IPS-NIHi7 (cell line): ENCODE measurements around the gene GNAT1.

Experiments
- DNase-seq: peaks from one replicate; pipeline ENCODE4 v3.0.0; 2012; ENCODE audit warnings: mixed read lengths; ENCODE audit errors: extremely low spot score

Gene GNAT1

GRCh38 chr3:50163572-50164455, 27.6 kb upstream of the GNAT1 start:
- no peak for DNase-seq

GRCh38 chr3:50164481-50164880, 26.9 kb upstream of the GNAT1 start:
- no peak for DNase-seq

GRCh38 chr3:50164984-50165909, 26.2 kb upstream of the GNAT1 start:
- no peak for DNase-seq

GRCh38 chr3:50165910-50166538, 25.4 kb upstream of the GNAT1 start:
- DNase-seq: no peak

GRCh38 chr3:50166620-50167019, 24.8 kb upstream of the GNAT1 start:
- no peak for DNase-seq

GRCh38 chr3:50167069-50167840, 24.2 kb upstream of the GNAT1 start:
- DNase-seq: no peak

- DNase-seq: no peak
Observed at GRCh38 chr3:50167841-50168209, 23.6 kb upstream of the GNAT1 start.

GRCh38 chr3:50168388-50168787, 23.0 kb upstream of the GNAT1 start:
- no peak for DNase-seq

GRCh38 chr3:50168791-50169190, 22.6 kb upstream of the GNAT1 start:
- no peak for DNase-seq

GRCh38 chr3:50169232-50169832, 22.1 kb upstream of the GNAT1 start:
- DNase-seq: no peak

GRCh38 chr3:50169858-50170257, 21.6 kb upstream of the GNAT1 start:
- no peak for DNase-seq

- no peak for DNase-seq
Observed at GRCh38 chr3:50170689-50171088, 20.7 kb upstream of the GNAT1 start.

GRCh38 chr3:50171540-50172301, 19.7 kb upstream of the GNAT1 start:
- DNase-seq: no peak

GRCh38 chr3:50172626-50173220, 18.7 kb upstream of the GNAT1 start:
- no peak for DNase-seq

- DNase-seq: no peak
Observed at GRCh38 chr3:50173685-50174516, 17.5 kb upstream of the GNAT1 start.

- no peak for DNase-seq
Observed at GRCh38 chr3:50174517-50174895, 16.9 kb upstream of the GNAT1 start.

GRCh38 chr3:50174947-50175524, 16.4 kb upstream of the GNAT1 start:
- no peak for DNase-seq

GRCh38 chr3:50177346-50177745, 14.1 kb upstream of the GNAT1 start:
- no peak for DNase-seq

GRCh38 chr3:50179710-50180109, 11.7 kb upstream of the GNAT1 start:
- no peak for DNase-seq
